Activated CD4-positive, CD25-positive, alpha-beta regulatory T cell treated with anti-CD3 and anti-CD28 coated beads, Interleukin-2, amount 50 U/mL, for 24 hours (primary cell): ENCODE measurements around the gene GRK7.
A peak's percentile ranks its signal among the peaks of the same experiment; 100 is the strongest.
"Not testable (repeated sequence)": the region's sequence is repeated elsewhere in the genome, so short reads cannot be mapped to it uniquely, and the experiment has no call there.

ENCODE experiments used
- ATAC-seq, 2 donors: fragments of 150-1000 bp; cut with Tn5 transposase; one replicate each; pipeline ENCODE4 v1.10.0; 2021; ENCODE audit warnings: mild to moderate bottlenecking in 1 of 2, moderate library complexity in 1 of 2

Gene GRK7

DNA sequence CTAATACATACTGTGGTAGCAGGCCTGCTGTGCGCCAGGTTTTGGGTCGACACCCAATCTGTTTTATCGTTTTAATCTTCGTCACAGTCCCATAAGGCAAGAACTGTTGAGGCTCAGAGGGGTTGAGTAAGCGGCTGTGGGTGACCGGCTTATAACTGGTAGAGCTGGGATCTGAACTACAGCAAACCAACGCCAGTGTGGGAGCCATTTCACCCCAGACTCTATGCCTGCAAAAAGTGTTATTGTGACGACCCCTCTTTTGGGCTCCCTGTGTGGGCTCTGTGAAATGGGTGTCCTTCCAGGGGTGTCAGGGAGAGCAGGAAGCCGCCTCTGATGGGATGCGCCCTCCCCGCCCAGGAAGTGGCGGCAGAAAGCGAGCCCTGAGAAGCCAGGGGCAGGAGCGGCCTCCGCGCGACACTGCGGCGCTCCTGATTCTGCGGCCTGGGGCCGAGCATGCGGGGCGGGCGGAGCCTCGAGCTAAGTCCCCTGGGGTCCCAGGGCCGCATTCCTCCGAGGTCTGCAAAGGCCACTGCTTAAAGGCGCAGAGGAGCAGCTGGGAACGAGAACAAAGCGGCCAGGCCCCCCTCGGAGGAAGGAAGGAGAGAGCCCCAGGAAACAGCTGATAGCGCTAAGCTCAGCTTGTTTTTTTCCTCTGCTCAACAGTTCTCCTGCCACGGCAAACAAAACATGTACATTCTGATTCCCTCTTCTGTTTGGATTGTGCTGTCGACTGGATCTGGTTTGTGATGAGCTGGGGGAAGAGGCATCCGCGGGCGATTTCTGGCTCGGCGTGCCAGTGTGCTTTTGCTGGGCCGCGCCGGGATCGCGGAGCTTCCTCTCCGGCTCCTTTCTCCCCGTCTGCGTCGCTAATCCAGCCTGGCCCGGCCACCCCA, 33.9 kb downstream of the GRK7 start:
- peak; percentile 60 to 61 for ATAC-seq

DNA sequence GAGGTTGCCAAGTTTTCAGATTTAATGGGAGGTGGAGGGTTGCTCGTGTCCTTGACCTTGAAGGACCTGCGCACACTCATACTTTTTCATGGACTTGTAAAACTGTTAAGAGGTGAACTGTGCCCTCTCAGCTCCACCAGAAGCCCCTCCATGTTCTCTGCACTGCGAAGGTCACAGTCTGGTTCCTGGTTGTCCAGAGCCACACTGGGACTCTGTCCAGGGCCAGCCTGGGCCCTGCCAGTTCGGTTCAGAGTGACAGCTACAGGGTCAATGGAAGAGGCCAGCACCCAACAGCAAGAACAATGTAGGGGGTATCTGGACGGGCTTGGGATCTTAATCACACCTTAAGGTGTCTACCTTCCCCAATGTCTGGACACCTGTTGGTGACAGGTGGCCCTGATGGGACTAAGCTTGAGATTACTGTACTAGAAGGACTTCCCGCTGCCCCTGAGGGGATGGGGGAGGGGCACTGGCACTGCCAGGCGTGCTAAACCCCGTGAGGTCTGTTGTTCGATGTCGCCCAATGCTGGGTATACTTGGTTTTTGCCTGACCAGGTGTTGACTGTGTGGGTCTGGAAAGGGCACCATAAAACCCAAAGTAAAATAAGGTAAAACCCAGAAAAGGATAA, 34.7 kb downstream of the GRK7 start:
- ATAC-seq, result no peak

GRCh38 chr3:141798448-141798845, 35.2 kb downstream of the GRK7 start:
- ATAC-seq, result no peak

- ATAC-seq, result no peak
Observed at GRCh38 chr3:141802316-141803077, 39.3 kb downstream of the GRK7 start.

DNA sequence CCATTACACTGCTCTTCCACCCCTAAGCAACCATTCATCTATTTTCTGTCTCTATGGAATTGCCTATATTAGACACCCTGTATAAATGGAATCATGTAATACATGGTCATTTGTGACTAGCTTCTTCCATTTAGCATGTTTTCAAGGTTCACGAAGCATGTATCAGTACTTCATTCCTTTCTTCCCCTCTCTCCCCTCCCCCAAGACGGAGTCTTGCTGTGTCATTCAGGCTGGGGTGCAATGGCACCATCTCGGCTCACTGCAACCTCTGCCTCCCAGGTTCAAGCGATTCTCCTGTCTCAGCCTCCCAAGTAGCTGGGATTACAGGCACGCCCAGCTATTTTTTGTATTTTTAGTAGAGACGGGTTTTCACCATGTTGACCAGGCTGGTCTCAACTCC, 40.3 kb downstream of the GRK7 start:
- ATAC-seq, result not testable (repeated sequence)

DNA sequence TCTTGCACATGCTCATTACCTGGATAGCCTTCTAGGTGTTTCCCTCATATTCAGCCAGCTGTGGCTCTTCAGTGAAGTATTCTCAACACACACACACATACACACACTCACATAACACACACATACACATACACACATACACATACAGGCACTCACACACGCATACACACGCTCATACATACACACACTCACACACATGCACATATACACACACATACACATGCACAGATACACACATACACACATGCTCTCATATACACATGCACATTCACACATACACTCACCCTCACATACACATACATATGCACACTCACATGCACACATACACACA, 41.2 kb downstream of the GRK7 start:
- ATAC-seq, result no peak

DNA sequence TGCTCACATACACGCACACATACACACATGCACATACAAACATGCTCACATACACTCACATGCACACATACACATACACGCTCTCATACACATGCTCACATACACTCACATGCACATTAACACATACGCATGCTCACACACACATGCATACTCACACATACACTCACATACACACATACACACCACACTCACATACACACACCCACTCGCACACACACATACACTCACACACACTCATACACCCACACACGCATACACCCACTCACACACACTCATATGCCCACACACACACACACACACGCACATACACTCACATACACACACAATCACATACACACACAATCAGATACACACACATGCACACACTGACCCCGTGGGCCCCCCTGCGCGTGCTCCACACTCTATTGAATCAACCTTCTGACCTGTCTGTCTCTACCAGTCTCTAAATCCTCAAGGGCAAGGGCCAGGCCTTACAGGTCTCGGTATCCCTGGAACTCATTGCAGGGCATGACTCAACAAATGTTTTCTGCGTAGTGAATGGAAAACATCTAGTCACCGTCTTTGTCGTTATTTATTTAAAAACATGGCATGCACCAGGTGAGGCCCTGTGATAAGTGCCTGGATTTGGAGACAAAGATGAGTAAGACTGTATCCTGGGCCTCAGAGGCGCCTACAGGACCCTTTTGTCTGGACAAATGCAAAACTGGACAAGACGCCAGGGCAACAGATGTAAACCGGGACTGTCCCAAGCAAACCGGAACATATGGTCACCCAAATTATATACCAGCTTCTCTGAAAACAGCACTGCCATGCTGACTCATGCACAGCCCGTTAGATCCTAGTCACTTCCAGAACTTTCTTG, 41.8 kb downstream of the GRK7 start:
- no peak for ATAC-seq

GRCh38 chr3:141807277-141808033, 44.2 kb downstream of the GRK7 start:
- ATAC-seq, result no peak

DNA sequence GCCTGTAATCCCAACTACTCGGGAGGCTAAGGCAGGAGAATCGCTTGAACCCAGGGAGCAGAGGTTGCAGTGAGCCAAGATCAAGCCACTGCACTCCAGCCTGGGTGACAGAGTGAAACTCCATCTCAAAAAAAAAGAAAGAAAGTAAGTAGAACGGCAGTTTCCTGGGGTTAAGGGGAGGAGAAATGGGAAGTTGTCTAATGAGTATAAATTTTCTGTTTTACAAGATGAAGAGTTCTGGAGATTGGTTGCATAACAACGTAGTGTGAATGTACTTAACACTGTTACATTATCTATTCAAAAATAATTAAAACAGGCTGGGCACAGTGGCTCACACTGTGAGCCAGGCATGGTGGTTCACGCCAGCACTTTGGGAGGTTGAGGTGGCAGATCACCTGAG, 45.4 kb downstream of the GRK7 start:
- ATAC-seq, result no peak

DNA sequence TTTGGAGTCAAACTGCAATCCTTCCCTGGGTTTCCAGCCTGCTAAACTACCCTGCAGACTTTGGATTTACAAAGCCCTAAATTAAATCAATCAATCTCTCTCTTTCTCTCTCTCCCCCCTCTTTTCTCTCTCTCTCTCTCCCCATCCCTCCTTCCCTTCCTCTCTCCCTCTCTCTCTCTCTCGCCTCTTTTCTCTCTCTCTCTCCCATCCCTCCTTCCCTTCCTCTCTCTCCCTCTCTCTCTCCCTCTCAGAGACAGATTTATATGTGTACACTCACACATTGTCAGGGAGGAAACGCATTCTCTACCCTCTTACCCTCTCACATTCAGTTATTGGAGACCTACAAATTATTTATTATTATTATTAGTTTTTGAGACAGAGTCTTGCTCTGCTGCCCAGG, 47.0 kb downstream of the GRK7 start:
- no peak for ATAC-seq

DNA sequence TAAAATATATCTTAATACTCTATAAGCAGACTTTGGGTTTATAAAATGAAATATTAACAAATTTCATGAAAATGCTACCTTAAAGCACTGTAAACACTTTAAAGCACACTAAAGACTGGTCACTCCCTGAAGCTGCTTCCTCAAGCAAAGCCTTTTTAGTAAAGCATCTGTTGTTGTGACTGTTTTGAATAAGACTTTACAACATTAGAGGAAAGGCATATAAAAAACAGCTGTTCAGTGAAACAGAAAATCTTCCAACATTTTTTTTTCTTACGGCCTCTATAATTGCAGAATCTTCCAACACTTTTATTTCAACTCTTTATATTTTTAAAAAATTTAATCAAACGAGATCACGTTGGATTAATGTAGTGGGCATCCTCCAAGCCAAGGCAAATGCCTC, 48.1 kb downstream of the GRK7 start:
- ATAC-seq, result no peak

- no peak for ATAC-seq
Observed at GRCh38 chr3:141812084-141812483, 48.9 kb downstream of the GRK7 start.

DNA sequence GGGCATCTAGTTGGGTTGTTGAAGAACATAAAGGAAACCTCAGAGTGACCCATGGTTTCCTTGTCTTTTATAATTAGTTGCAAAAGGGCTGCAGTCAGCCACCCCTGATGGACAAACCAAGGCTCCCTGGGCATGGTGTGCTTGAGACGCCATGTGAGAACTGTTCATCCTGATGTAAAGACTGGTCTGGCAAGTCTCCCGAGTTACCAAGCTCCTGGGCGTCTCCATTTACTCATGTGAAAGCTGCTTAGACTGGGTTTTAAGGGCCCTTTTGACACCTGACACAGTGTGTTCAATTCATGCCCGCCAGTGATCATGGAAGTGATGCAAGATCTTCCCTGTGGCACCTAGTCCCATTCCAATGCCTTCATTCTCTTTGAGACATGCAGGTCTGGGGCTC, 49.4 kb downstream of the GRK7 start:
- no peak for ATAC-seq
